Epithelial cell of proximal tubule (primary cell): ENCODE measurements around the gene CTSL. TPM values are rescaled to one million over a fixed set of nuclear protein-coding genes. Genes with fewer than 3 reads are reported as not detected.
"Not testable (repeated sequence)": the region's sequence is repeated elsewhere in the genome, so short reads cannot be mapped to it uniquely, and the experiment has no call there.

Source experiments
- DNase-seq: peaks from one replicate; pipeline ENCODE4 v3.0.0-alpha.2; 2011; ENCODE audit warnings: low read depth
- H3K4me3 ChIP-seq: 2 replicates; pipeline ENCODE4 v1.5.1; 2011; ENCODE audit warnings: low read depth, mild to moderate bottlenecking, low read length
- total RNA-seq: library from RNA; depleted of rRNA; stranded (reverse); fragments of >200 nt; gene quantifications from 2 replicates; pipeline ENCODE4 v1.2.3, GENCODE V29; 2015
- TF ChIP-seq, protein P1 (sequence below): conservative IDR thresholded peaks from 2 replicates; pipeline ENCODE4 v1.5.1; 2012; ENCODE audit warnings: low read depth, mild to moderate bottlenecking, low read length

The CTSL gene
- total RNA-seq, 1 donor from 2014 or later = 80.9 TPM

DNA sequence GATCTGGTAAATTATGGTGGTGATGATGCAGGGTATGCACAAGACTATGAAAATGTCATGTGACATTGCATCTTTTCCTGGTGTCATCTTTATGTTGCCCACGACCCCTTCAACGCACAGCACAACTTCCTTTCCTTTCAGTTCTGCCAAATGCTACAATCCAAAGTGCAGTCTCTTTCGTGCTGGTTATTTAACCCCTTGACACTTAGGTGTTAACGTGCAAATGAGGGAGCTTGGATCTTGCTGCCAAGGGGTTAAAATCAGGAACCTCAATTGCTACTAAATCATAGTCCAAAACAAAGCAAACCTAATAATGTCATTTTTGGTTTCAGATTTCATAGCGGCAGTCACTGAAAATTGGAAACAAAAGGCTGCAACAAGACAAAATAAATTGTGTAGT is 16.0 kb downstream of the CTSL start:
- TF ChIP-seq, protein P1, sequence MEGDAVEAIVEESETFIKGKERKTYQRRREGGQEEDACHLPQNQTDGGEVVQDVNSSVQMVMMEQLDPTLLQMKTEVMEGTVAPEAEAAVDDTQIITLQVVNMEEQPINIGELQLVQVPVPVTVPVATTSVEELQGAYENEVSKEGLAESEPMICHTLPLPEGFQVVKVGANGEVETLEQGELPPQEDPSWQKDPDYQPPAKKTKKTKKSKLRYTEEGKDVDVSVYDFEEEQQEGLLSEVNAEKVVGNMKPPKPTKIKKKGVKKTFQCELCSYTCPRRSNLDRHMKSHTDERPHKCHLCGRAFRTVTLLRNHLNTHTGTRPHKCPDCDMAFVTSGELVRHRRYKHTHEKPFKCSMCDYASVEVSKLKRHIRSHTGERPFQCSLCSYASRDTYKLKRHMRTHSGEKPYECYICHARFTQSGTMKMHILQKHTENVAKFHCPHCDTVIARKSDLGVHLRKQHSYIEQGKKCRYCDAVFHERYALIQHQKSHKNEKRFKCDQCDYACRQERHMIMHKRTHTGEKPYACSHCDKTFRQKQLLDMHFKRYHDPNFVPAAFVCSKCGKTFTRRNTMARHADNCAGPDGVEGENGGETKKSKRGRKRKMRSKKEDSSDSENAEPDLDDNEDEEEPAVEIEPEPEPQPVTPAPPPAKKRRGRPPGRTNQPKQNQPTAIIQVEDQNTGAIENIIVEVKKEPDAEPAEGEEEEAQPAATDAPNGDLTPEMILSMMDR = no peak
- no peak overlapping the region for H3K4me3 ChIP-seq
- no peak for DNase-seq

DNA sequence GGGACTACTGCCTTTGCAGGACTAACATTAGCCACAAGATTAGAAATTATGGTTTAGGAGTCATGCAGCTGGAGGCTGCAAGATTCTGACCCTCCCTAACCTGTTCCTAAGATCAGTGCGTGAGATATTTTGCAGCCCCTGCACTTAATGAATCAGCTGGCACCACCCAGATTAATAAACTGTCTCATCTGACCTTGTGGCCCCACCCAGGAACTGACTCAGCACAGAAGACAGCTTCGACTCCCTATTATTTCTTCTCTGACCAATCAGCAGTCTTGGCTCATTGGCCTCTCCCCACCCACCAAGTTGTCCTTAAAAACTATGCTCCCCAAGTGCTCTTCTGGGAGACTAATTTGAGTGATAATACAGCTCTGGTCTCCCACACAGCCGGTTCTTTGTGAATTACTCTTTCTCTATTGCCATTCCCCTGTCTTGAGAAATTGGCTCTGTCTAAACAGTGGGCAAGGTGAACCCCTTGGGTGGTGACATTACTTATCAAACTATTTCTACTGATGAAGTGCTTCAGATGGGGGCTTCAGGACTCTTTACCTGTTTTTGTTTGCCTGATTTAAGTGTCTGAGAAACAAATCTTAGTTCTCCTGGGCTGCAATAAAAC is 17.0 kb downstream of the CTSL start:
- H3K4me3 ChIP-seq = no peak overlapping the region
- TF ChIP-seq, protein P1 = no peak
- DNase-seq = no peak

DNA sequence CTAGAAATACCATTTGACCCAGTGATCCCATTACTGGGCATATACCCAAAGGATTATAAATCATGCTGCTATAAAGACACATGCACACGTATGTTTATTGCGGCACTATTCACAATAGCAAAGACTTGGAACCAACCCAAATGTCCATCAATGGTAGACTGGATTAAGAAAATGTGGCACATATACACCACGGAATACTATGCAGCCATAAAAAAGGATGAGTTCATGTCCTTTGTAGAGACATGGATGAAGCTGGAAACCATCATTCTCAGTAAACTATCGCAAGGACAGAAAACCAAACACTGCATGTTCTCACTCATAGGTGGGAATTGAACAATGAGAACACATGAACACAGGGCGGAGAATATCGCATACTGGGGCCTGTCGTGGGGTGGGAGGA is 18.3 kb downstream of the CTSL start:
- H3K4me3 ChIP-seq = not testable (repeated sequence)

DNA sequence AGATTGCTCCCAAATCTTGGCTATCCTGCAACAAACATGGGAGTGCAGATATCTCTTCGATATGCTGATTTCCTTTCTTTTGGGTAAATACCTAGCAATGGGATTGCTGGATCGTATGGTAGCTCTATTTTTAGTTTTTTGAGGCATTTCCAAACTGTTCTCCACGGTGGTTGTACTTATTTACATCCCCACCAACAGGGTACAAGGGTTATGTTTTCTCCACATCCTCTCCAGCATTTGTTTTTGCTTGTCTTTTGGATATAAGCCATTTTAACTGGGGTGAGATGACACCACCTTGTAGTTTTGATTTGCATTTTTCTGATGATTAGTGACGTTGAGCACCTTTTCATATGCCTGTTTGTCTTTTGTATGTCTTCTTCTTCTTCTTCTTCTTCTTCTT is 20.3 kb downstream of the CTSL start:
- DNase-seq = no peak
- TF ChIP-seq, protein P1 = no peak
- no peak overlapping the region for H3K4me3 ChIP-seq

More for the DNA sequence above, 18.3 kb downstream of the CTSL start:
- DNase-seq = not testable (repeated sequence)

DNA sequence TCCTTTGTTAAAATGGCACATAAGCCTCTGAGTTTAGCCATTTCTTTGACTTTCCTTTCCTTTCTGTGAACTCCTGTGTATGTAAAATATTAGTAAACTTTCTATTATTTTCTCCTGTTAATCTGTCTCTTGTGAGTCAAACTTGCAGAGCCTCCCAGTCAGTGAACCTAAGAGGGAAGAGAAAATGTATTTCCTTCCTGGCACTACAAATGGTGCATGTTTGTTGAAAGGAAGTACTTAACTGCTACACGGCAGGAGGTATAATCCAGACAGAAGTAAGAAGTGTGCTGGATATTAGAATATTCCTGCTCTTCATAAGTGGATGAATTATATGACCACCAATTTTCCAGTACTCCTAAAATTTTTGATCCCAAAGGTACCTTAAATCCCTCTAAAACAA is 23.0 kb downstream of the CTSL start:
- DNase-seq = no peak
- no peak overlapping the region for H3K4me3 ChIP-seq
- TF ChIP-seq, protein P1 = no peak

DNA sequence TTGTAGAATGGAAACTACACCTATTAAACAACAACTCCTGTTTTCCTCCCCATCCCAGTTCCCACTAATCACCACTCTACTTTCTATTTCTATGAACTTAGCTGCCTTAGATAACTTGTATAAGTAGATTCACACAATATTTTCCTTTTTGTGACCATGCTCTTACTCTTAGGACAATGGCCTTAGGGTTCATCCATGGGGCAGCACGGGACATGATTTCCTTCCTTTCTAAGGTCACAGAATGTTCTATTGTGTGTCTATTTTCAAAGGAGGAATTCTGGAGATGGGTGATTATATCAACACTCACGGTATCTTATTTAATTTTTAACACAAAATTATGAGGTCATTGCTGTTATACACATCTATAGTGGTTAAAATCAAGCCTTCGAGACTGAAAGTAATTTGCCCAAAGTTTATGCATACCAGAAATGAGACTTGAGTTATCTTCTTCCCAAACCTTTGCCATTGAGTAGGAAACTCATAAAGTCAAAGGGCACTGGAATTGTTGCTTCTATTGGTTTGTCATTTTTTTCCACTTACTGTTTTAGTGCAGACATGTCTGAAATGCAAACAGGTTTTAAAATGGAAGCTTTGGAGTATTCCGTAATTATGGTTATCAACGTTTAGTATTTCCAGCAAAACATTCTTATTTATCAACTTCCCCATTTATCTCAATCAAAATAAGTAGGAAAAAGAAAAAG is 23.6 kb downstream of the CTSL start:
- no peak overlapping the region for H3K4me3 ChIP-seq
- TF ChIP-seq, protein P1 = no peak
- no peak for DNase-seq

DNA sequence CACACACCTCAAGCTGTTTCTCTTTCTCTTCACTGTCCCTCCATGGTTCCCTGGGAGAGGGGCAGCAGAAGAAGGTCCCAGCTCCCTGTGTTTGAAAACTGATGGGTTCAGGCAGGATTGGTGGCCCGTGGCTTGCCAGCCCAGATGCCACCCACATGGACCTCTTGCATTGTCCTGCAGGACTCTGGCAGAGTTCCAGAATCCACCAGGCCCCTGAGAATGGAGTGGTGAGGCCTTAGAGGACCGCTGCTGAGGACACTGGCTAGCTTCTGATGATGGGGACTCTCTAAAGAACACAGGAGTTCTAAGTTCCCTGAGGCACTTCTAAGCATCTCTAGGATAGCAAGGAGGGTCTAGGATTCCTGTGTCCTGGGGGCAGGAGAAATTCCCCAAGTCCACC is 24.8 kb downstream of the CTSL start:
- TF ChIP-seq, protein P1 = no peak
- no peak for DNase-seq
- H3K4me3 ChIP-seq = no peak overlapping the region
